Activated CD4-positive, alpha-beta T cell treated with anti-CD3 and anti-CD28 coated beads for 36 hours (primary cell): Measurements from ENCODE around the gene CAT. TPM values are rescaled to one million over a fixed set of nuclear protein-coding genes. Genes with fewer than 3 reads are reported as not detected.

ENCODE experiments used
- ATAC-seq: fragments of 200-7000 bp; cut with Tn5 transposase; one replicate; pipeline ENCODE4 v1.10.0; 2021; ENCODE audit warnings: mild to moderate bottlenecking, moderate library complexity
- CTCF ChIA-PET: fragments of 350-600 bp; sonication (Branson Sonifier 250); formaldehyde crosslinking; loops from one replicate; lab custom pipeline; 2021; ENCODE audit warnings: antibody characterized with exemption; lab: Charles Lee
- POLR2A ChIA-PET: fragments of 350-600 bp; sonication (Branson Sonifier 250); formaldehyde crosslinking; loops from one replicate; lab custom pipeline; 2021; ENCODE audit warnings: antibody characterized with exemption, inconsistent platforms; lab: Charles Lee
- DNase-seq: peaks from one replicate; pipeline ENCODE4 v3.0.0-alpha.2; 2020
- H3K27ac Mint-ChIP-seq: one replicate; pipeline ENCODE4 v1.8.0; 2021; ENCODE audit warnings: mixed read lengths
- H3K27me3 Mint-ChIP-seq: one replicate; pipeline ENCODE4 v1.8.0; 2021; ENCODE audit warnings: mixed read lengths
- H3K36me3 Mint-ChIP-seq: one replicate; pipeline ENCODE4 v1.8.0; 2021; ENCODE audit warnings: low read depth, mixed read lengths
- H3K4me1 Mint-ChIP-seq: one replicate; pipeline ENCODE4 v1.8.0; 2021; ENCODE audit warnings: mixed read lengths
- H3K4me3 Mint-ChIP-seq: one replicate; pipeline ENCODE4 v1.8.0; 2021; ENCODE audit warnings: mild to moderate bottlenecking, moderate library complexity, mixed read lengths
- H3K9me3 Mint-ChIP-seq: one replicate; pipeline ENCODE4 v1.8.0; 2021; ENCODE audit warnings: low read depth, mixed read lengths
- intact Hi-C, 2 experiments: fragments of 100-400 bp; cut with DNase I in 1 of 2; cut with micrococcal nuclease in 1 of 2; formaldehyde crosslinking; loops; one replicate each; pipeline versions ENCODE4 v1.14.2 to v1.15.1; 2022 to 2024; cut with DNase I, micrococcal nuclease
- total RNA-seq, 2 experiments: library from RNA; stranded (reverse); gene quantifications; one replicate each; pipeline ENCODE4 v1.2.3, GENCODE V29; 2021

CAT gene
- total RNA-seq, 2 experiments from 2014 or later: 25.1 to 25.5 TPM

DNA sequence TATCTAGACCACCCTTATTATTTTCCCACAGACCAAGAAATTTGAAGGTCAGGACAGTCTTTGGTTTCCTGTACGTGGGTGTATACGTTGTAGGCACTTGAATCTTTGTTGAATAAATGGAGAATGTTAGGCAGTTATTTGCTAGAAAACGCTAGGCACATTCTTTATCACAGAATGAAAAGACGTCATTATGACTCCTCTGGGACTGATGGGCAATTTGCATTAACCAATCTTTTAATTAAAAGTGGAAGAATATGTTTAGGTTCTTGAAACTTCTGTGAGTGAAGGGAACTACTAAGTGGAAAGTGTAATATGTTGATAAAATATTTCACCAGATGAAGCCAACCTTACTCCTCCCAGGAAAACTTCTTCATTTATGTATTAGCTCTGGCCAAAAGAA, 5.7 kb downstream of the CAT start:
- H3K9me3 Mint-ChIP-seq: no peaks in the 10 kb centered on the region
- ChIA-PET CTCF (interaction anchor here (0.5 kb wide), 1 partner anchor 13 kb away, joined by 5 read pairs; no protein-coding TSS in a partner anchor), POLR2A (no interaction called here)
- no peak overlapping the region for H3K27ac Mint-ChIP-seq
- ATAC-seq: no peak
- H3K36me3 Mint-ChIP-seq: peaks cover 2% of the 10 kb centered on the region
- no peaks in the 10 kb centered on the region for H3K27me3 Mint-ChIP-seq
- intact Hi-C loops: no loop called here
- DNase-seq: no peak
- peaks cover 47% of the 10 kb centered on the region for H3K4me1 Mint-ChIP-seq
- no peak overlapping the region for H3K4me3 Mint-ChIP-seq

GRCh38 chr11:34445956-34446355, 7.2 kb downstream of the CAT start:
- Mint-ChIP-seq H3K4me3 (no peak overlapping the region), H3K4me1 (peaks cover 35% of the 10 kb centered on the region), H3K27ac (no peak overlapping the region), H3K36me3 (peaks cover 13% of the 10 kb centered on the region), H3K27me3 (no peaks in the 10 kb centered on the region), H3K9me3 (no peaks in the 10 kb centered on the region)
- ATAC-seq: no peak
- ChIA-PET POLR2A (interaction anchor here (0.6 kb wide), 1 partner anchor 303 kb away, joined by 3 read pairs; no protein-coding TSS in a partner anchor), CTCF (interaction anchor here (1.1 kb wide), 2 partner anchors 13 to 19 kb away, joined by 3 to 4 read pairs; no protein-coding TSS in a partner anchor)
- intact Hi-C loops: no loop called here
- DNase-seq: no peak

DNA sequence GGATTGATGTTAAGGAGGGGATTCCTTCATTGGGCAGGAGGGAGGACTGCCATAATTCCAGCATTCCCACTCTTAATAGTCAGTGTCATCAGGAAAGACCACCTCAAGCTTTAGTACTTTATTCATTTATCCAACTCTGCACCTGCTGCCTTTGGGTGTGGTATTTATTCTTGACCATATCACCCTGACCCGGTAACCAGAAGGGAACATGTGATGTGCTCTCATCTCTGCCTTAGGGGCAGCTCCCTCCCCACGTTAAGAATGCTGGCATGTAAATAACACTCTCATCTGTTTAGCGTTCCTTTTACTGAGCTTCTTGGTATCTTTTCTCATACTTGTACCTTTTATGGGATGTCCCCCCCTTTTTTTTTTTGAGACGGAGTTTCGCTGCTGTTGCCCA, 7.7 kb downstream of the CAT start:
- Mint-ChIP-seq H3K27ac (no peak overlapping the region), H3K36me3 (peaks cover 14% of the 10 kb centered on the region), H3K4me3 (no peak overlapping the region), H3K27me3 (no peaks in the 10 kb centered on the region), H3K4me1 (peaks cover 32% of the 10 kb centered on the region), H3K9me3 (no peaks in the 10 kb centered on the region)
- ATAC-seq: no peak
- intact Hi-C loops: no loop called here
- ChIA-PET CTCF (interaction anchor here (1.1 kb wide), 2 partner anchors 13 to 19 kb away, joined by 3 to 4 read pairs; no protein-coding TSS in a partner anchor), POLR2A (no interaction called here)
- DNase-seq: no peak

DNA sequence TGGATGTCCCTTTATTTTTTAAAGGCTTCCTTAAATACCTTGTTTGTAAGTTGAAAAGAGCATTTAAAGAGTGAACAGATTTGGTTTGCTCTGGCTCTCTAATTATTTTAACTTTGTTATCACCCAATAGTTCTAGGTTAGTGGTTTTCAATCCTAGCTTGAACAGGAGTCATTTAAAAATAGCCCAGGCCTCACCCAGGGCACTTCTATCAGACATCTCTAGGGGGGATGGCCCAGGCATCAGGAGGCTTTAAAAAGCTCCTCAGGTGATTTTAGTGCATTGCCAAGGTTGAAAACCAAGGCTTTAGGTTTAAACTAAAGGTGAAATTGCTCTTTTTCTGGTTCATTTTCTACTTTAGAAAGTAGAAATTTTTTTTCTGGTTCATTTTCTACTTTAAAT, 8.3 kb downstream of the CAT start:
- ChIA-PET POLR2A (no interaction called here), CTCF (interaction anchor here (1.0 to 2.6 kb wide), 4 partner anchors 12 to 21 kb away, joined by 3 to 17 read pairs (median 4); no protein-coding TSS in a partner anchor)
- ATAC-seq: no peak
- no peaks in the 10 kb centered on the region for H3K27me3 Mint-ChIP-seq
- H3K27ac Mint-ChIP-seq: no peak overlapping the region
- peaks cover 19% of the 10 kb centered on the region for H3K36me3 Mint-ChIP-seq
- intact Hi-C loops: no loop called here
- peaks cover 30% of the 10 kb centered on the region for H3K4me1 Mint-ChIP-seq
- DNase-seq: no peak
- no peak overlapping the region for H3K4me3 Mint-ChIP-seq
- no peaks in the 10 kb centered on the region for H3K9me3 Mint-ChIP-seq

DNA sequence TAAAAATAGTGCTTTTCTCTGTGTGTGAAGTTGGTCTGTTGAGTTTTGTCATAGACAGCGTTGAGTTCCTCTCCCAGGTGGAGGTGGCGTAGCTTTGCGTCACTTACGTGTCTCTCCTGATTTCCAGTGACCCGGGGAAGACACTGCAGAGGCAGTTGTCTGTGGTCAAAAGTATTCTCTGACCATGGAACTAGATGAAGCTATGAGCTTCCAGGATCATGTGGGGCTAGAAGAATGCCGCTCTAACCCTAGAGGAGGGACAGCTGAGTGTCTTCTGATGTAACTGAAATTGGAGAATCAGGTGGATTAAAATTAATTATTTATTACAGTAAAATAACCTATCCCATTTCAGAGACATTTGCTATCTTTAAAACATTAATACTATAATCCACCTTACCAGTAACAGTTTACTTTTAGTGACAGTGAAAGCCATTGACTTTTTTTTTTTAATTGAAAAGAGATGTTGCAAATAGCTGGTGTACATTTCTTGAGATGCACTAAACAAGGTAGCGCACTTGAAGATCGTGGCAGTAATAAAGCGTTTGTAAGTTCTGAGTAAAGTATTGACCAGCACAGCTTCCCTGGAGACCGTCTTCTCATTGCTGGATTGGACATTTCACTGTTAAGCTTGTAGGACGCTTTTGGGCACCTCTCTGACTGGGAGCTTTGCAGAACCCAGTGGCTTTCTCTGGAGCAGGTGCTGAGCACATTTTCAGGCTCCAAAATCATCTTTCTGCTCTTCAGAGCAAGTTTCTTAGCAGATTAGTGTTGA, 9.7 kb downstream of the CAT start:
- H3K4me3 Mint-ChIP-seq: no peak overlapping the region
- H3K27ac Mint-ChIP-seq: no peak overlapping the region
- CTCF ChIA-PET: interaction anchor here (0.7 to 2.6 kb wide), 6 partner anchors 9 to 54 kb away, joined by 3 to 17 read pairs (median 3); no protein-coding TSS in a partner anchor
- peaks cover 28% of the 10 kb centered on the region for H3K4me1 Mint-ChIP-seq
- intact Hi-C loops: no loop called here
- peaks cover 23% of the 10 kb centered on the region for H3K36me3 Mint-ChIP-seq
- ATAC-seq (no peak), DNase-seq (no peak)
- H3K9me3 Mint-ChIP-seq: no peaks in the 10 kb centered on the region
- no peaks in the 10 kb centered on the region for H3K27me3 Mint-ChIP-seq
- POLR2A ChIA-PET: no interaction called here

GRCh38 chr11:34449013-34449412, 10.3 kb downstream of the CAT start:
- no peak overlapping the region for H3K4me3 Mint-ChIP-seq
- CTCF ChIA-PET: interaction anchor here (0.7 to 2.6 kb wide), 4 partner anchors 19 to 55 kb away, joined by 3 to 17 read pairs (median 3); no protein-coding TSS in a partner anchor
- intact Hi-C loops: no loop called here
- peak; percentile 16 for DNase-seq
- no peaks in the 10 kb centered on the region for H3K9me3 Mint-ChIP-seq
- peak; percentile 39 for ATAC-seq
- H3K27ac Mint-ChIP-seq: no peak overlapping the region
- peaks cover 25% of the 10 kb centered on the region for H3K4me1 Mint-ChIP-seq
- POLR2A ChIA-PET: no interaction called here
- H3K36me3 Mint-ChIP-seq: peaks cover 28% of the 10 kb centered on the region
- no peaks in the 10 kb centered on the region for H3K27me3 Mint-ChIP-seq

DNA sequence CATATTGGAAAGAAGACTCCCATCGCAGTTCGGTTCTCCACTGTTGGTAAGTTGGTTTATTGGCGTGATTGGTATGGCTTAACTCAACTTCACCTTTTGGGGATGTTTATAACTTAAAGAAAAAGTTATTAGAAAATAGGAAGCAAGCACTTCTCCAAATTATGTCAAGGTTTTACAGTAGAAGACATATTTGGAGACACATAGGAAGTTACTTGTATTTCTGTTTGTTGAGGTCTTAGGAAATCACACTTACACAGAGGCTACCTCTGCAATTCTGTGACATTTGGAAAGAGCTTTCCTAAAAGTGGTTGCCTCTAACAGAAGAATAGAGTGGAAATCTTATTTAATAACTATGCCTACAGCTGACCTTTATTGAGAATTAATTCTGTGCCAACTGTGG, 12.3 kb downstream of the CAT start:
- H3K9me3 Mint-ChIP-seq: no peaks in the 10 kb centered on the region
- DNase-seq (no peak), ATAC-seq (no peak)
- CTCF ChIA-PET: interaction anchor here (1.0 to 1.9 kb wide), 2 partner anchors 17 to 41 kb away, joined by 3 to 7 read pairs; no protein-coding TSS in a partner anchor
- peaks cover 19% of the 10 kb centered on the region for H3K4me1 Mint-ChIP-seq
- no peaks in the 10 kb centered on the region for H3K27me3 Mint-ChIP-seq
- no peak overlapping the region for H3K27ac Mint-ChIP-seq
- intact Hi-C loops: no loop called here
- POLR2A ChIA-PET: no interaction called here
- peaks cover 31% of the 10 kb centered on the region for H3K36me3 Mint-ChIP-seq
- H3K4me3 Mint-ChIP-seq: no peak overlapping the region

DNA sequence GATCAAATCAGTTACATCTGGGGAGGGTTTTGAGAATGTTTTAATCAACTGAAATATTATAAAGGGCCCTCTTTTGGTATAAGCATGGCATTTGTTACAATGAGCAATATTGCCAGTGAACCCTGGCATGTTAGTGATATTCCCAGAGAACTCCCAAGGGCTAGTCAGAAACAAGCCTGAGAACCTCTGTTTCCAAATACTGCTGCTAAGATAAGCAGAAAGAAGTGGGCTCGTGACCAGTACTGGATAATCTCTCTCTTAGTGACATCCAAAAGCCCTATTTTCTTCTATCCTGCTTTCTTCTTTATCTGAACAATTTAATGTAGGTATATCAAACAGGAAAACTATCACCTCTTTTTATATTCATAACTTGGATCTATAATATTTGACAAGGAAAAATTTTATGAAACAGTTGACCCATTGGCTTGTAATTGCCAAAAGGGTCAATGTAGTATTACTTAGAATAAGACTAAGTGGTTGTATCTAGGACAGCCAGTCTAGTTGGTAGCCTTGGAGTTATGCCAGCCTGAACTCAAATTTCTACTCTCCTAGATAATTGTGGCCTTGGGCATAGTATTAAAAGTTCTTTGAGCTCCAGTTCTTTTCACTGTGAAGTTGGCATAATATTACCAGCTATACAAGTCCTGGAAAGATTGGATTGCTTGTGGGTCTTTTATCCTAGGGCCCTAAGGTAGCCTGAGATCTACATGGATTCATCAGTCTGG, 15.7 kb downstream of the CAT start:
- H3K27me3 Mint-ChIP-seq: no peaks in the 10 kb centered on the region
- ChIA-PET CTCF (no interaction called here), POLR2A (no interaction called here)
- peaks cover 45% of the 10 kb centered on the region for H3K36me3 Mint-ChIP-seq
- H3K27ac Mint-ChIP-seq: no peak overlapping the region
- intact Hi-C loops: no loop called here
- ATAC-seq: no peak
- H3K4me1 Mint-ChIP-seq: no peaks in the 10 kb centered on the region
- H3K4me3 Mint-ChIP-seq: no peak overlapping the region
- H3K9me3 Mint-ChIP-seq: no peaks in the 10 kb centered on the region
- no peak for DNase-seq

GRCh38 chr11:34457607-34458006, 18.9 kb downstream of the CAT start:
- POLR2A ChIA-PET: no interaction called here
- DNase-seq: no peak
- no peak overlapping the region for H3K27ac Mint-ChIP-seq
- no peaks in the 10 kb centered on the region for H3K9me3 Mint-ChIP-seq
- ATAC-seq: no peak
- peaks cover 32% of the 10 kb centered on the region for H3K36me3 Mint-ChIP-seq
- CTCF ChIA-PET: no interaction called here
- H3K4me3 Mint-ChIP-seq: no peak overlapping the region
- intact Hi-C loops: no loop called here
- H3K4me1 Mint-ChIP-seq: no peaks in the 10 kb centered on the region
- no peaks in the 10 kb centered on the region for H3K27me3 Mint-ChIP-seq

GRCh38 chr11:34458525-34458924, 19.8 kb downstream of the CAT start:
- ATAC-seq (no peak), DNase-seq (no peak)
- Mint-ChIP-seq H3K4me1 (no peaks in the 10 kb centered on the region), H3K27ac (no peak overlapping the region), H3K36me3 (peaks cover 33% of the 10 kb centered on the region), H3K9me3 (no peaks in the 10 kb centered on the region), H3K4me3 (no peak overlapping the region), H3K27me3 (no peaks in the 10 kb centered on the region)
- ChIA-PET CTCF (interaction anchor here (0.6 to 2.2 kb wide), 4 partner anchors 10 to 284 kb away, joined by 3 to 6 read pairs (median 4); no protein-coding TSS in a partner anchor), POLR2A (no interaction called here)
- intact Hi-C loops: no loop called here

- POLR2A ChIA-PET: no interaction called here
- CTCF ChIA-PET: interaction anchor here (0.7 to 2.2 kb wide), 6 partner anchors 9 to 932 kb away, joined by 3 to 6 read pairs (median 4); no protein-coding TSS in a partner anchor
Observed at GRCh38 chr11:34459507-34460162, 20.9 kb downstream of the CAT start.

More at GRCh38 chr11:34459507-34460162, 20.9 kb downstream of the CAT start:
- ATAC-seq: no peak
- Mint-ChIP-seq H3K27ac (no peak overlapping the region), H3K9me3 (no peaks in the 10 kb centered on the region), H3K36me3 (peaks cover 38% of the 10 kb centered on the region), H3K27me3 (no peaks in the 10 kb centered on the region), H3K4me3 (no peak overlapping the region), H3K4me1 (peaks cover 3% of the 10 kb centered on the region)
- no peak for DNase-seq
- intact Hi-C loops: loop anchor here in 1 of 2 experiments (10.0 kb wide), 1 partner anchor 285 kb away; no protein-coding TSS in a partner anchor
